Measurements from ENCODE around the gene ESRRB.

DNA sequence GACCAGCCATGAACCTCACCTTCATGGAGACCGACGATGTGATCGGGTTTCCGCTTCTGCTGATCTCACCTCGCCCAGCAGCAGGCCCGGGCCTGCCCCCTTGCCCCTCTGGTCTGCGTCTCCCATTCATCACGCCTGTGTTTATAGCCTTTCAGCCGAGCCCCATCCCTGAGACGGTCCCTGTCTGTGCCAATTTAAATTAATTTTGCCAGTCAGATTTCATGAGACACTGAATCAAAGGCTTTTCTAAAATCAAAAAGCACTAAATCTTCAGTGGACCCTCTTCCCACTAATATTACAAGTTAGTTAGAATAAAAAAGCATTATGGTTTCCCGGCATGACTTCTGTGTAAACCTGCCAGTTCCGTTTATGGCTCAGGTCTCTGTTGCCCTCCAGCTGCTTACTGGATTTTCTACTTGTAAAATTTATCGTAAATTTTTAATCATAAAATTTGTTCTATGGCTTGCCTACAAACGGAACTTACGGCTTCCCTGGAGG, 155.9 kb downstream of the ESRRB start:
- TF ChIP-seq, protein P1, sequence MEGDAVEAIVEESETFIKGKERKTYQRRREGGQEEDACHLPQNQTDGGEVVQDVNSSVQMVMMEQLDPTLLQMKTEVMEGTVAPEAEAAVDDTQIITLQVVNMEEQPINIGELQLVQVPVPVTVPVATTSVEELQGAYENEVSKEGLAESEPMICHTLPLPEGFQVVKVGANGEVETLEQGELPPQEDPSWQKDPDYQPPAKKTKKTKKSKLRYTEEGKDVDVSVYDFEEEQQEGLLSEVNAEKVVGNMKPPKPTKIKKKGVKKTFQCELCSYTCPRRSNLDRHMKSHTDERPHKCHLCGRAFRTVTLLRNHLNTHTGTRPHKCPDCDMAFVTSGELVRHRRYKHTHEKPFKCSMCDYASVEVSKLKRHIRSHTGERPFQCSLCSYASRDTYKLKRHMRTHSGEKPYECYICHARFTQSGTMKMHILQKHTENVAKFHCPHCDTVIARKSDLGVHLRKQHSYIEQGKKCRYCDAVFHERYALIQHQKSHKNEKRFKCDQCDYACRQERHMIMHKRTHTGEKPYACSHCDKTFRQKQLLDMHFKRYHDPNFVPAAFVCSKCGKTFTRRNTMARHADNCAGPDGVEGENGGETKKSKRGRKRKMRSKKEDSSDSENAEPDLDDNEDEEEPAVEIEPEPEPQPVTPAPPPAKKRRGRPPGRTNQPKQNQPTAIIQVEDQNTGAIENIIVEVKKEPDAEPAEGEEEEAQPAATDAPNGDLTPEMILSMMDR (IDR thresholded peaks at IDR 0.05): no peak
- no peak for TF ChIP-seq POLR2A (IDR thresholded peaks at IDR 0.05)

Data from gastroesophageal sphincter (tissue), 3 donors.